ENCODE measurements around the gene JARID2. TPM values are rescaled to one million over a fixed set of nuclear protein-coding genes. Genes with fewer than 3 reads are reported as not detected.

JARID2 gene
- total and polyA plus RNA-seq, 9 of the 15 experiments (the other 6 are each of a cell fraction or from before 2014, with no cell fraction given) = 5.0 to 29.0 (median 15.6) TPM

- H3K27me3 ChIP-seq (ENCODE audit: control insufficient read depth in 2 of 2, insufficient read depth in 2 of 2, low read length in 2 of 2) = no peaks in the 10 kb centered on the region
- in situ Hi-C loops (cut with MboI) (no loop called here), intact Hi-C loops (cut with micrococcal nuclease) (no loop called here)
- WGBS (ENCODE audit: insufficient coverage, low coverage, missing lambda C conversion rate) = 95% methylated on average over 10 of the region's 10 CpGs
- no peaks in the 10 kb centered on the region; the same call in 1 of the 2 replicates for H4K20me1 ChIP-seq (replicated peaks; ENCODE audit: control insufficient read depth, insufficient read depth, low read length)
- peaks cover 50% of the 10 kb centered on the region for H3K79me2 ChIP-seq (ENCODE audit: control insufficient read depth, insufficient read depth, low read length)
- H3K9me3 ChIP-seq (replicated peaks; ENCODE audit: control insufficient read depth, insufficient read depth, low read depth, low read length) = peaks cover 12% of the 10 kb centered on the region
- ChIA-PET POLR2A (interaction anchor here (0.6 to 3.2 kb wide), 3 partner anchors 10 to 204 kb away, joined by 3 to 17 read pairs (median 3); no protein-coding TSS in a partner anchor), CTCF (ENCODE audit: low intra/inter-chr PET ratio) (no interaction called here)
- no peak overlapping the region for H3K4me2 ChIP-seq (ENCODE audit: insufficient read depth, low read length)
- no peak overlapping the region for H2AFZ ChIP-seq (ENCODE audit: low read depth, low read length)
- peaks cover 11% of the 10 kb centered on the region; the same call in 2 of the 3 replicates for H3K36me3 ChIP-seq (ENCODE audit: control insufficient read depth, insufficient read depth, low read length)
- no peak overlapping the region for H3K9ac ChIP-seq (ENCODE audit: insufficient read depth in 1 of 2, low read depth in 2 of 2, low read length in 2 of 2)
- H3K4me3 ChIP-seq = no peak overlapping the region
- peaks cover 4% of the 10 kb centered on the region for H3K9me1 ChIP-seq (ENCODE audit: control insufficient read depth, insufficient read depth, low read length)
- no TSS peak for BruUV-seq (replicated peaks)
- H3K27ac ChIP-seq (ENCODE audit: extremely low read depth, low read depth, low read length) = no peak overlapping the region
- H3K4me1 ChIP-seq (replicated peaks in 1 of 2; ENCODE audit: control insufficient read depth in 2 of 2, insufficient read depth in 2 of 2, low read length in 2 of 2) = no peaks in the 10 kb centered on the region
- no peak for ATAC-seq
- no peak for FAIRE-seq
- TF ChIP-seq ARHGAP35 (IDR thresholded peaks at IDR 0.05; ENCODE audit: partially characterized antibody) = no peak
- TF ChIP-seq ZNF785 (CRISPR knock-in tag; IDR thresholded peaks at IDR 0.05) = no peak
- no peak for TF ChIP-seq SNIP1 (IDR thresholded peaks at IDR 0.05; ENCODE audit: low read depth)
- TF ChIP-seq TAF7 (tag; IDR thresholded peaks at IDR 0.05) = no peak
- no peak for TF ChIP-seq ZNF75A (CRISPR knock-in tag; IDR thresholded peaks at IDR 0.05)
- no peak for TF ChIP-seq ZEB2 (IDR thresholded peaks at IDR 0.05)
- no peak for TF ChIP-seq ZBTB11 (CRISPR knock-in tag; IDR thresholded peaks at IDR 0.05)
- TF ChIP-seq HCFC1 (IDR thresholded peaks at IDR 0.05; ENCODE audit: low read depth, low read length) = no peak
- DNase-seq (ENCODE audit: extremely low read depth in 1 of 4, low spot score in 3 of 4) = no peak
Measured at GRCh38 chr6:15420959-15421438, 175.1 kb downstream of the JARID2 start.

Data from K562 (cell line).